PFSK-1 (cell line): ENCODE results near the gene NCBP2L.

Experiments used
- POLR2AphosphoS5 ChIP-seq: IDR thresholded peaks from 2 replicates; pipeline ENCODE4 v1.6.1; 2012; ENCODE audit warnings: low read depth, mild to moderate bottlenecking, control low read depth, low read length, moderate library complexity
- SIN3A ChIP-seq: IDR thresholded peaks from 2 replicates; pipeline ENCODE4 v1.6.1; 2012; ENCODE audit warnings: mild to moderate bottlenecking, low read length, moderate library complexity, borderline replicate concordance; ENCODE audit not compliant: insufficient read depth
- TAF1 ChIP-seq: IDR thresholded peaks from 2 replicates; pipeline ENCODE4 v1.6.1; 2012; ENCODE audit warnings: low read length, control low read depth, borderline replicate concordance; ENCODE audit not compliant: insufficient read depth
- TF ChIP-seq, protein P1 (sequence below), 2 experiments: IDR thresholded peaks; 2 replicates each; pipeline versions ENCODE4 v1.6.1 to v1.8.0; 2011 to 2012; ENCODE audit warnings: low read depth in 2 of 2, low read length in 2 of 2, control low read depth in 1 of 2, inconsistent platforms in 1 of 2, mild to moderate bottlenecking in 1 of 2, moderate library complexity in 1 of 2; ENCODE audit not compliant: insufficient read depth in 1 of 2

DNA sequence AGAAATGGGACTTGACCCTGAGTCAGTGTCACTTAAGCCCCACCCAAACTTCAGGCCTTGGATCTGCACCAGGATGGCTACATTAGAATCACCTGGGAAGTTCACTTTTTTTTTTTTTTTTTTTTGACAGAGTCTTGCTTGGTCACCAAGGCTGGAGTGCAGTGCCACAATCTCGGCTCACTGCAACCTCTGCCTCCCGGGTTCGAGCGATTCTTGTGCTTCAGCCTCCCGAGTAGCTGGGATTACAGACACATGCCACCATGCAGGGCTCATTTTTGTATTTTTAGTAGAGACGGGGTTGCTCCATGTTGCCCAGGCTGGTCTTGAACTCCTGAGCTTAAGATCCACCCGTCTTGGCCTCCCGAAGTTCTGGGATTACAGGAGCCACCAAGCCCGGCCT lies 3.0 kb downstream of the NCBP2L start:
- TF ChIP-seq POLR2AphosphoS5 = no peak
- TF ChIP-seq, protein P1, sequence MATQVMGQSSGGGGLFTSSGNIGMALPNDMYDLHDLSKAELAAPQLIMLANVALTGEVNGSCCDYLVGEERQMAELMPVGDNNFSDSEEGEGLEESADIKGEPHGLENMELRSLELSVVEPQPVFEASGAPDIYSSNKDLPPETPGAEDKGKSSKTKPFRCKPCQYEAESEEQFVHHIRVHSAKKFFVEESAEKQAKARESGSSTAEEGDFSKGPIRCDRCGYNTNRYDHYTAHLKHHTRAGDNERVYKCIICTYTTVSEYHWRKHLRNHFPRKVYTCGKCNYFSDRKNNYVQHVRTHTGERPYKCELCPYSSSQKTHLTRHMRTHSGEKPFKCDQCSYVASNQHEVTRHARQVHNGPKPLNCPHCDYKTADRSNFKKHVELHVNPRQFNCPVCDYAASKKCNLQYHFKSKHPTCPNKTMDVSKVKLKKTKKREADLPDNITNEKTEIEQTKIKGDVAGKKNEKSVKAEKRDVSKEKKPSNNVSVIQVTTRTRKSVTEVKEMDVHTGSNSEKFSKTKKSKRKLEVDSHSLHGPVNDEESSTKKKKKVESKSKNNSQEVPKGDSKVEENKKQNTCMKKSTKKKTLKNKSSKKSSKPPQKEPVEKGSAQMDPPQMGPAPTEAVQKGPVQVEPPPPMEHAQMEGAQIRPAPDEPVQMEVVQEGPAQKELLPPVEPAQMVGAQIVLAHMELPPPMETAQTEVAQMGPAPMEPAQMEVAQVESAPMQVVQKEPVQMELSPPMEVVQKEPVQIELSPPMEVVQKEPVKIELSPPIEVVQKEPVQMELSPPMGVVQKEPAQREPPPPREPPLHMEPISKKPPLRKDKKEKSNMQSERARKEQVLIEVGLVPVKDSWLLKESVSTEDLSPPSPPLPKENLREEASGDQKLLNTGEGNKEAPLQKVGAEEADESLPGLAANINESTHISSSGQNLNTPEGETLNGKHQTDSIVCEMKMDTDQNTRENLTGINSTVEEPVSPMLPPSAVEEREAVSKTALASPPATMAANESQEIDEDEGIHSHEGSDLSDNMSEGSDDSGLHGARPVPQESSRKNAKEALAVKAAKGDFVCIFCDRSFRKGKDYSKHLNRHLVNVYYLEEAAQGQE (IDR thresholded peaks at IDR 0.05; ENCODE audit: insufficient read depth in 1 of 2, low read depth in 2 of 2, low read length in 2 of 2) = no peak
- TF ChIP-seq SIN3A = no peak
- no peak for TF ChIP-seq TAF1
